ENCODE data around the gene VEGFB. TPM values are rescaled to one million over a fixed set of nuclear protein-coding genes. Genes with fewer than 3 reads are reported as not detected.

VEGFB gene
- total and polyA plus RNA-seq, 2 of the 4 experiments (the other 2 are of a cell fraction) = 3.0 to 25.1 TPM

GRCh38 chr11:64244966-64245365 is 10.6 kb downstream of the VEGFB start:
- intact Hi-C loops (cut with micrococcal nuclease) (no loop called here), in situ Hi-C loops (cut with MboI; ENCODE audit: low sequenced_read_pairs) (no loop called here), dilution Hi-C loops (cut with HindIII; ENCODE audit: low sequenced_read_pairs, unreplicated experiment) (no loop called here)
- peak overlapping the region; percentile 65 to 79; a peak in 3 of 4 replicates for H4K8ac ChIP-seq (ENCODE audit: low read depth in 2 of 2, low read length in 2 of 2)
- H3K4me1 ChIP-seq (ENCODE audit: control insufficient read depth, insufficient read depth, low read length) = peaks cover 12% of the 10 kb centered on the region
- H4K91ac ChIP-seq (ENCODE audit: insufficient read depth, low read depth, low read length) = peak overlapping the region; percentile 98
- H3K23ac ChIP-seq (ENCODE audit: low read depth, low read length) = peak overlapping the region; percentile 76; the same call in 1 of the 2 replicates
- no peaks in the 10 kb centered on the region for H3K9me3 ChIP-seq (ENCODE audit: control insufficient read depth, insufficient read depth, low read length)
- peak overlapping the region; percentile 98 for H2BK5ac ChIP-seq (ENCODE audit: low read depth, low read length, poor library complexity, severe bottlenecking)
- no peak overlapping the region for H2BK20ac ChIP-seq (ENCODE audit: low read depth, low read length)
- peaks cover 26% of the 10 kb centered on the region for H4K20me1 ChIP-seq (ENCODE audit: insufficient read depth, low read length)
- H3K27me3 ChIP-seq (ENCODE audit: control insufficient read depth, insufficient read depth, low read length) = no peaks in the 10 kb centered on the region
- peaks cover 11% of the 10 kb centered on the region for H3K9me1 ChIP-seq (ENCODE audit: insufficient read depth, low read length)
- peaks cover 12% of the 10 kb centered on the region for H3K36me3 ChIP-seq (ENCODE audit: control insufficient read depth, insufficient read depth, low read length)
- TF ChIP-seq RFX5 (IDR thresholded peaks at IDR 0.05; ENCODE audit: low read depth, low read length) (no peak), MAFK (IDR thresholded peaks at IDR 0.05; ENCODE audit: low read depth, low read length) (no peak), SMC3 (IDR thresholded peaks at IDR 0.05; ENCODE audit: low read depth, low read length) (no peak), CEBPB (IDR thresholded peaks at IDR 0.05; ENCODE audit: low read depth, low read length) (no peak), NFE2L2 (IDR thresholded peaks at IDR 0.05; ENCODE audit: low read depth, low read length) (no peak), MXI1 (IDR thresholded peaks at IDR 0.05; ENCODE audit: borderline replicate concordance, low read depth, low read length) (no peak), CHD1 (IDR thresholded peaks at IDR 0.05; ENCODE audit: low read depth, low read length) (no peak), POLR2A (IDR thresholded peaks at IDR 0.05; ENCODE audit: low read depth, low read length) (no peak), MAZ (IDR thresholded peaks at IDR 0.05; ENCODE audit: borderline replicate concordance, low read depth, low read length) (no peak), RAD21 (IDR thresholded peaks at IDR 0.05; ENCODE audit: low read length) (no peak), RCOR1 (IDR thresholded peaks at IDR 0.05; ENCODE audit: insufficient replicate concordance, low read length) (no peak), BHLHE40 (IDR thresholded peaks at IDR 0.05; ENCODE audit: low read depth, low read length) (no peak), FOS (IDR thresholded peaks at IDR 0.05; ENCODE audit: low read depth, low read length) (no peak)
- TF ChIP-seq, protein P1, sequence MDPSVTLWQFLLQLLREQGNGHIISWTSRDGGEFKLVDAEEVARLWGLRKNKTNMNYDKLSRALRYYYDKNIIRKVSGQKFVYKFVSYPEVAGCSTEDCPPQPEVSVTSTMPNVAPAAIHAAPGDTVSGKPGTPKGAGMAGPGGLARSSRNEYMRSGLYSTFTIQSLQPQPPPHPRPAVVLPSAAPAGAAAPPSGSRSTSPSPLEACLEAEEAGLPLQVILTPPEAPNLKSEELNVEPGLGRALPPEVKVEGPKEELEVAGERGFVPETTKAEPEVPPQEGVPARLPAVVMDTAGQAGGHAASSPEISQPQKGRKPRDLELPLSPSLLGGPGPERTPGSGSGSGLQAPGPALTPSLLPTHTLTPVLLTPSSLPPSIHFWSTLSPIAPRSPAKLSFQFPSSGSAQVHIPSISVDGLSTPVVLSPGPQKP (IDR thresholded peaks at IDR 0.05; ENCODE audit: borderline replicate concordance, low read depth, low read length) = no peak
- TF ChIP-seq, protein P2, sequence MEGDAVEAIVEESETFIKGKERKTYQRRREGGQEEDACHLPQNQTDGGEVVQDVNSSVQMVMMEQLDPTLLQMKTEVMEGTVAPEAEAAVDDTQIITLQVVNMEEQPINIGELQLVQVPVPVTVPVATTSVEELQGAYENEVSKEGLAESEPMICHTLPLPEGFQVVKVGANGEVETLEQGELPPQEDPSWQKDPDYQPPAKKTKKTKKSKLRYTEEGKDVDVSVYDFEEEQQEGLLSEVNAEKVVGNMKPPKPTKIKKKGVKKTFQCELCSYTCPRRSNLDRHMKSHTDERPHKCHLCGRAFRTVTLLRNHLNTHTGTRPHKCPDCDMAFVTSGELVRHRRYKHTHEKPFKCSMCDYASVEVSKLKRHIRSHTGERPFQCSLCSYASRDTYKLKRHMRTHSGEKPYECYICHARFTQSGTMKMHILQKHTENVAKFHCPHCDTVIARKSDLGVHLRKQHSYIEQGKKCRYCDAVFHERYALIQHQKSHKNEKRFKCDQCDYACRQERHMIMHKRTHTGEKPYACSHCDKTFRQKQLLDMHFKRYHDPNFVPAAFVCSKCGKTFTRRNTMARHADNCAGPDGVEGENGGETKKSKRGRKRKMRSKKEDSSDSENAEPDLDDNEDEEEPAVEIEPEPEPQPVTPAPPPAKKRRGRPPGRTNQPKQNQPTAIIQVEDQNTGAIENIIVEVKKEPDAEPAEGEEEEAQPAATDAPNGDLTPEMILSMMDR (conservative IDR thresholded peaks at IDR 0.05; ENCODE audit: low read depth, low read length) = no peak
- TF ChIP-seq, protein P3, sequence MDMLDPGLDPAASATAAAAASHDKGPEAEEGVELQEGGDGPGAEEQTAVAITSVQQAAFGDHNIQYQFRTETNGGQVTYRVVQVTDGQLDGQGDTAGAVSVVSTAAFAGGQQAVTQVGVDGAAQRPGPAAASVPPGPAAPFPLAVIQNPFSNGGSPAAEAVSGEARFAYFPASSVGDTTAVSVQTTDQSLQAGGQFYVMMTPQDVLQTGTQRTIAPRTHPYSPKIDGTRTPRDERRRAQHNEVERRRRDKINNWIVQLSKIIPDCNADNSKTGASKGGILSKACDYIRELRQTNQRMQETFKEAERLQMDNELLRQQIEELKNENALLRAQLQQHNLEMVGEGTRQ (IDR thresholded peaks at IDR 0.05; ENCODE audit: low read depth, low read length) = no peak
- no peak overlapping the region for H2AFZ ChIP-seq (replicated peaks; ENCODE audit: low read length, poor library complexity)
- H2AK9ac ChIP-seq (replicated peaks; ENCODE audit: low read depth, low read length, poor library complexity) = peak overlapping the region; percentile 100
- peak overlapping the region; percentile 95 for H3K4me3 ChIP-seq (ENCODE audit: insufficient read depth, low read depth, low read length)
- H2BK15ac ChIP-seq (ENCODE audit: low read depth, low read length) = 0 out of 3 replicates have a peak overlapping the region, but pooled peaks have one; percentile 25
- H3K27ac ChIP-seq (ENCODE audit: insufficient read depth, low read length) = peak overlapping the region; percentile 98
- H3K4me2 ChIP-seq (ENCODE audit: low read depth, low read length) = peak overlapping the region; percentile 96
- POLR2A ChIA-PET (ENCODE audit: unreplicated experiment) = no interaction called here
- 80% methylated on average over 1 of the region's 6 CpGs; no CpG with 5 or more reads in 1 of the 2 experiments for WGBS, 2 experiments (ENCODE audit: extremely low coverage in 2 of 2, insufficient read length in 1 of 2)
- peak overlapping the region; percentile 44; the same call in 1 of the 2 replicates for H3K56ac ChIP-seq (ENCODE audit: extremely low read depth, insufficient read depth, low read length)
- peak overlapping the region; percentile 77 for H3K4ac ChIP-seq (ENCODE audit: low read depth, low read length)
- no peak for ATAC-seq (ENCODE audit: low read depth)
- peak overlapping the region; percentile 77 for H3K9ac ChIP-seq (ENCODE audit: low read depth, low read length)
- BruUV-seq (replicated peaks) = no TSS peak
- H3K14ac ChIP-seq (replicated peaks; ENCODE audit: low read depth, low read length) = peak overlapping the region; percentile 68
- H2BK120ac ChIP-seq (ENCODE audit: low read depth, low read length) = 0 out of 2 replicates have a peak overlapping the region, but pooled peaks have one; percentile 73
- no peak overlapping the region for H4K5ac ChIP-seq (ENCODE audit: low read depth, low read length)
- peaks cover 14 to 35% of the 10 kb centered on the region in 2 experiments; a peak in 3 of 4 replicates for H3K79me1 ChIP-seq (ENCODE audit: low read depth in 1 of 2, low read length in 2 of 2)
- CTCF ChIA-PET = no interaction called here
- H3K18ac ChIP-seq (ENCODE audit: low read depth, low read length) = no peak overlapping the region
- H2AK5ac ChIP-seq (ENCODE audit: low read depth, low read length) = peak overlapping the region; percentile 100
- no peak for DNase-seq
